Measurements from ENCODE around the gene ITIH5.
"Not testable (repeated sequence)": the region's sequence is repeated elsewhere in the genome, so short reads cannot be mapped to it uniquely, and the experiment has no call there.

ITIH5 gene

DNA sequence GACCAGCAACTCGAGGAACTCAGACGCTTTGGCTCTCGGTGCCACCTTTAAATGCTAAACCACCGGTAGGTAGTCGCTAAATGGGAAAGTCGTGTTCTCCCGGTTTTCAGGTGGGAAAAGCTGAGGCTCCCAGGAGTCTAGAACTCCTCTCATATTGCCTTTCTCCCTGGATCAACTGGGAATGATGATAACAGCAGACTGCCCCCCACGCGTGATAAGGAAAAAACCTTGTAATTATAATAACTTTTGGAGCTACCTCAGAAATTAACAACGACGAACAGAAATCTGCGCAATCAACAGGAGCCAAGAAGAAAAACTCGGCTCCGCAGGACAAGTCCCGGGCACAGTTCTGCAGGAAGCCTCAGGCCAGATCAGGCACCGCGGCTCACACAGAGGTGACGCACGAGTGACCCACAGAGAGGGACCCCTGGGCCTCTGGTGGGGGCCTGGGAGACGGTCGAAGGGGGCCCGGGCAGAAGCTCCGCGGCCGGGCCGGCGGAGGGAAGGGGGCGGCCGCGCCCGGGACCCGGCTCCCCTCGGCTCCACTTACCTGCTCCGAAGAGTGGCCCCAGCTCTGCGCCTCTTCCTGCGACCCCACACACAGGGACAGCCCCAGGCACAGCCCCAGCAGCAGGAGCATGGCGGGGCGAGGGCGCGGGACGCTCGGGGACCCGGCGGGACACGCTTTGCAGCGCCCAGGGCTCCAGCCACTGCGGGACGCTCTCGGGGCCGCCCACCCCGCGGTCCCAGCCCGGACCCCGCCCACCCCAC, at the start of gene ITIH5:
TSS of gene ITIH5 (minus strand) at position 714 of the 771 bp plus-strand sequence. CDS start at position 640, 74 bp downstream.
- peak in 1 of 6 experiments; percentile 22 for DNase-seq

DNA sequence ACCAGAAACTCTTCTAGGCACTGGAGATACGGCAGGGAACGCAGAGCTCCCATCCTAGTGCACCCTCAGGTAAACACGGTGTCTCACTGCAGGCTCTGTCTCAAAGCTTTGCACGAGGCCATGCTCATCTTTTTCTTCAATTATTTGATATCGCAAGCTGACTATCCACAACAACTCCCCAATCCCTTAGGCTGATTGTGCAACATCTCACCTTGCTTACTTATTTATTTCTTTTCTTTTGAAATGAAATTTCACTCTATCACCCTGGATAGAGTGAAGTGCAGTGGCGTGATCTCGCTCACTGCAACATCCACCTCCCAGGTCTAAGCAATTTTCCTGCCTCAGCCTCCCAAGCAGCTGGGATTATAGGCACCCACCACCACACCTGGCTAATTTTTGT, 48.7 kb upstream of the ITIH5 start:
- no peak for DNase-seq

DNA sequence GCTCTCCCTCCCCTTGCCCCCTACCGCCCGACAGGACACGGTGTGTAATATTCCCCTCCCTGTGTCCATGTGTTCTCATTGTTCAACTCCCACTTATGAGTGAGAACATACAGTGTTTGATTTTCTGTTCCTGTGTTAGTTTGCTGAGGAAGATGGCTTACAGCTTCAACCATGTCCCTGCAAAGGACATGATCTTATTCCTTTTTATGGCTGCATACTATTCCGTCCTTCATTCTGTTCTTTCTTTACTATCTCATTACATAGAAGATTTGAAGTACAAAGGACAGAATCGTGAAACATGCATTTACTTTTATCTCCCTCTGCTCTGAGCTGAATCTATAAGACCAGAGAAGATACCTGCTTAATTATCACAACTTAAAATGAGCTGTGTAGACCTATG, 44.3 kb upstream of the ITIH5 start:
- not testable (repeated sequence) for DNase-seq

DNA sequence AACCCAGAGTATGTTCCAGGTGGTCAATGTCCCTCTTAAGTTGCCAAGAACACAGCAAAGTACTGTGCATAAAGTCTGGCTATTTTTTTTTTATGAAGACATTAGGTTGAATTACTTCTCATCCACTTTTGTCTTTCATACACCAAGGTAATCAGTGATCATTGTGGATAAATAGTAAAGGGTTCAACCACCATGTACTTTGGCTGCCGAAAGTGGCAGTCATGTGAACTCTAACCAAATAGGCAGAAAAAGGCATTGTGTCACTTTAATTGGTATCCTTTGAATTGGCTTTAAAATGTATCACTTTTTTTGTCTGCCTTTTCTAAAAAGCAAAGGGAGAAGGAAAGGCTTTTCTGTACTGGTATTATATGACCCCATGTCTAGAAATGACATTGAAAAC, 43.7 kb upstream of the ITIH5 start:
- DNase-seq, result no peak

DNA sequence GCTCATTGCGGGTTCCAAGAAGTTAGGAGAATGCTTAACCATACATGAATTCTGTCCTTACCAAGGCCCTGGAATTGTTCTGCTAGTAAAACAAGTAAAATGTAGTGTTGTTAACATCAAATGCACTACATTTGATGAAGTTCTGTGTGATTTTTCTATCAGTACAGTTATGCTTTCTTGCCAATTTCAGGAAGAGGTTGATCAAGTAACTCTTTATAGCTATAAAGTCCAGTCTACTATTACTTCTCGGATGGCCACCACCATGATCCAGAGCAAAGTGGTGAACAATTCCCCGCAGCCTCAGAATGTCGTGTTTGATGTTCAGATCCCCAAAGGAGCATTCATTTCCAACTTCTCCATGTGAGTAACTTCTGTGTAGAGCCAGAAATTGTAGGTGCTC, 42.1 kb upstream of the ITIH5 start:
- DNase-seq, result no peak

- no peak for DNase-seq
Measured at GRCh38 chr10:7707858-7708622, 41.3 kb upstream of the ITIH5 start.

- no peak for DNase-seq
Measured at GRCh38 chr10:7707102-7707501, 40.3 kb upstream of the ITIH5 start.

- DNase-seq, result no peak
Measured at GRCh38 chr10:7706534-7707073, 39.8 kb upstream of the ITIH5 start.

DNA sequence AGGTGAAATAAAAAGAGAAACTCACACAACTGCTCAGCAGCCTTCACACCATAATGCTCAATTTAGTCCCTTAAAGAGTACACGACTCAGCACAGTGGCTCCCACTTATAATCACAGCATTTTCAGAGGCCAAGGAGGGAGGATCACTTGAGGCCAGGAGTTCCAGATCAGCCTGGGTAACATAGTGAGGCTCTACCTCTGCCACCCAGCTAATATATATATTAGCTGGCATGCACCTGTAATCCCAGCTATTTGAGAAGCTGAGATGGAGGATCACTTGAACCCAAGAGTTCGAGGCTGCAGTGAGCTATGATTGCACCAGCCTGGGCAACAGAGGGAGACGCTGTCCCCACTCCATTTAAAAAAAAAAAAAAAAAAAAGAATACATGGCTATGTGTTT, 38.6 kb upstream of the ITIH5 start:
- no peak for DNase-seq

DNA sequence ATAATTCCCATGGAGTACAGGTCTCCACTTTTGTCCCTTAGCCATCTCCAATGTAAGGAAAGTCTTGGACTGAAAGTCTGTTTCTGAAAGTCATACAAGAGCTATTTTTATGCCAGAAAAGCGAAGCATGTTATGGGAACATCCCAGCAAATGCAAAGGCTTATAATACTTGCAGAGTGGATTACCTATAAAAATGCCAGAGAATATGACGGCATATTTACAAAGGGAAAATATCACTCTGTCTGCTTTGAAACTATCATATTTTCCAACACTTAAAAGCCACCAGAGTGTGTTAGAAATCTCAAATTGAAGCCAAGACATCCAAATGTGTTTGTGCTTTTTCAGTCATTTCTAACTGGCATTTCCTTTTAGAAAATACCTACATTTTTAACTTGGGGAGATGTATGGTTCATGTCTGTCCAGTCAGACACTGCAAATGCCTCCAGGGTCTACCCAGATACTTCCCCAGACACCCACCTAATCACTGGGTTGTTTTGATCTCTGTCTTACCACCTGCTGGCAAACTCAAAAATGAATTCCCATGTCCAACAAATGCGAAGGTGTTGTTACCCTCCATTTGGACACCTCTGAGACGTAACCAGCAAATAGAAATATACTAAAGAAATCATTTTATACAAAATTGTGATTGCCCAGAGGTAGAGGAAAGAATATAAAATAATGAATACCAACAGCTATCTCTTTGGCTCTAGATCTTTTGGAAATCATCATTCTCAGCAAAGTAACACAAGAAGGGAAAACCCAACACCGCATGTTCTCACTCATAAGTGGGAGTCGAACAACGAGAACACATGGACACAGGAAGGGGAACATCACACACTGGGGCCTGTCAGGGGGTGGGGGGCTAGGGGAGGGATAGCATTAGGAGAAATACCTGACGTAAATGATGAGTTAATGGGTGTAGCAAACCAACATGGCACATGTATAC, 37.6 kb upstream of the ITIH5 start:
- no peak for DNase-seq

GRCh38 chr10:7703140-7703539, 36.4 kb upstream of the ITIH5 start, which contains the start of gene ITIH2:
TSS of gene ITIH2 (plus strand) at chr10:7703316. CDS start at chr10:7703435, 119 bp downstream.
- no peak for DNase-seq

GRCh38 chr10:7702288-7702812, 35.6 kb upstream of the ITIH5 start:
- no peak for DNase-seq

DNA sequence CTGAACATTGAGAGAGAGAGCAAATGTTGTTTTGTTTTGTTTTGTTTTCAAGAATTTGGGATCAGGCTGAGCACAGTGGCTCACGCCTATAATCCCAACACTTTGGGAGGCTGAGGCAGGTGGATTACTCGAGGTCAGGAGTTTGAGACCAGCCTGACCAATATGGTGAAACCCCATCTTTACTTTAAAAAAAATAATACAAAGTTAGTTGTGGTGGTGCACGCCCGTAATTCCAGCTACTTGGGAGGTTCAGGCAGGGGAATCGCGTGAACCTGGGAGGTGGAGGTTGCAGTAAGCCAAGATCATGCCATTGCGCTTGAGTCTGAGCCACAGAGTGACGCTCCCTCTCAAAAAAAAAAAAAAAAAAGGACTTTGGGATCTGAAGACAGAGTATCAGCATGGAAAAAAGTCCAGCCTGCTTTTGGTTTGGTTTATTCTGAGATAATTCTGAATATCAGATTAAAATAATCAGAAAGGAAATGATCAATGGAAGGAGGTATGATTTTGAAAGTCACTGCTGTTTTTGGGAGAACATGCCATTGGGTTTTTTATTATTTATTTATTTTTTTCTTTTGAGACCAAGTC, 34.5 kb upstream of the ITIH5 start:
- DNase-seq, result no peak

- DNase-seq, result no peak
Measured at GRCh38 chr10:7700577-7701125, 33.9 kb upstream of the ITIH5 start.

- no peak for DNase-seq
Measured at GRCh38 chr10:7697426-7697825, 30.7 kb upstream of the ITIH5 start.

- no peak for DNase-seq
Measured at GRCh38 chr10:7696545-7696944, 29.8 kb upstream of the ITIH5 start.

DNA sequence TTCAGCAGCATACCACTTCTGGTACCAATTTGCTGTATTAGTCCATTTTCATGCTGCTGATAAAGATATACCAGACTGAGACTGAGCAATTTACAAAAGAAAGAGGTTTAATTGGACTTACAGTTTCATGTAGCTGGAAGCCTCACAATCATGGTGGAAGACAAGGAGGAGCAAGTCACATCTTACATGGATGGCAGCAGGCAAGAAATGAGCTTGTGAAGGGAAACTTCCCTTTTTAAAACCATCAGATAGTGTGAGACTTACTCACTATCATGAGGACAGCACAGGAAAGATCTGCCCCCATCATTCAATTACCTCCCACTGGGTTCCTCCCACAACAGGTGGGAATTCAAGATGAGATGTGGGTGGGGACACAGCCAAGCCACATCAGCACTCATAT, 26.4 kb upstream of the ITIH5 start:
- not testable (repeated sequence) for DNase-seq

GRCh38 chr10:7692368-7692767, 25.6 kb upstream of the ITIH5 start:
- not testable (repeated sequence) for DNase-seq

- DNase-seq, result not testable (repeated sequence)
Measured at GRCh38 chr10:7690885-7691597, 24.3 kb upstream of the ITIH5 start.

GRCh38 chr10:7689591-7689990, 22.8 kb upstream of the ITIH5 start:
- DNase-seq, result no peak
